ENCODE results near the gene MAVS.

The MAVS gene

DNA sequence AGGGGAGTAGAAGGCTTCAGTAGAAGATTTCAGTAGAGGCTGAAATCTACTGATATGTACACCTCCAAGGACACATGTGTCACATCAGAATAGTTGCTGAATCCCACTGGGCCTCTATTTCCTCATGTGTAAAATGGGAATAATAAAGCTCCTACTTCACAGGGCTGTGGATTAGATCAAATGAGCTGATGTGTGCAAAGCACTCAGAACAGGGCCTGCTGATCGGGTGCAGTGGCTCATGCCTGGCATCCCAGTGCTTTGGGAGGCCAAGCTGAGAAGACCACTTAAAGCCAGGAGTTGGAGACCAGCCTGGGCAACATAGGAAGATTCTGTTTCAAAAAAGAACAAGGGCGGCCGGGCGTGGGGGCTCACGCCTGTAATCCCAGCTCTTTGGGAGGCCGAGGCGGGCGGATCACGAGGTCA, 34.4 kb upstream of the MAVS start:
- Histone ChIP-seq H3K9me3 (ENCODE audit: insufficient read depth, low read length) (no peaks in the 10 kb centered on the region), H4K20me1 (ENCODE audit: insufficient read depth, low read length) (no peaks in the 10 kb centered on the region), H3K79me2 (ENCODE audit: low read length) (no peaks in the 10 kb centered on the region), H3K27ac (ENCODE audit: low read length) (no peak overlapping the region), H3K9ac (ENCODE audit: low read length) (no peak overlapping the region), H3K36me3 (replicated peaks; ENCODE audit: low read depth, low read length) (no peaks in the 10 kb centered on the region), H3K4me3 (ENCODE audit: low read length) (no peak overlapping the region), H3K4me2 (ENCODE audit: low read length) (no peak overlapping the region), H3K27me3 (ENCODE audit: low read depth, low read length) (peaks cover 9% of the 10 kb centered on the region; the same call in 1 of the 2 replicates), H2AFZ (ENCODE audit: low read depth, low read length) (no peak overlapping the region), H3K4me1 (ENCODE audit: low read length) (peaks cover 5% of the 10 kb centered on the region; the same call in 1 of the 2 replicates)
- TF ChIP-seq, protein P1, sequence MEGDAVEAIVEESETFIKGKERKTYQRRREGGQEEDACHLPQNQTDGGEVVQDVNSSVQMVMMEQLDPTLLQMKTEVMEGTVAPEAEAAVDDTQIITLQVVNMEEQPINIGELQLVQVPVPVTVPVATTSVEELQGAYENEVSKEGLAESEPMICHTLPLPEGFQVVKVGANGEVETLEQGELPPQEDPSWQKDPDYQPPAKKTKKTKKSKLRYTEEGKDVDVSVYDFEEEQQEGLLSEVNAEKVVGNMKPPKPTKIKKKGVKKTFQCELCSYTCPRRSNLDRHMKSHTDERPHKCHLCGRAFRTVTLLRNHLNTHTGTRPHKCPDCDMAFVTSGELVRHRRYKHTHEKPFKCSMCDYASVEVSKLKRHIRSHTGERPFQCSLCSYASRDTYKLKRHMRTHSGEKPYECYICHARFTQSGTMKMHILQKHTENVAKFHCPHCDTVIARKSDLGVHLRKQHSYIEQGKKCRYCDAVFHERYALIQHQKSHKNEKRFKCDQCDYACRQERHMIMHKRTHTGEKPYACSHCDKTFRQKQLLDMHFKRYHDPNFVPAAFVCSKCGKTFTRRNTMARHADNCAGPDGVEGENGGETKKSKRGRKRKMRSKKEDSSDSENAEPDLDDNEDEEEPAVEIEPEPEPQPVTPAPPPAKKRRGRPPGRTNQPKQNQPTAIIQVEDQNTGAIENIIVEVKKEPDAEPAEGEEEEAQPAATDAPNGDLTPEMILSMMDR (IDR thresholded peaks at IDR 0.05; ENCODE audit: low read depth, low read length), result no peak
- TF ChIP-seq EZH2phosphoT487 (IDR thresholded peaks at IDR 0.05; ENCODE audit: low read depth), result no peak

DNA sequence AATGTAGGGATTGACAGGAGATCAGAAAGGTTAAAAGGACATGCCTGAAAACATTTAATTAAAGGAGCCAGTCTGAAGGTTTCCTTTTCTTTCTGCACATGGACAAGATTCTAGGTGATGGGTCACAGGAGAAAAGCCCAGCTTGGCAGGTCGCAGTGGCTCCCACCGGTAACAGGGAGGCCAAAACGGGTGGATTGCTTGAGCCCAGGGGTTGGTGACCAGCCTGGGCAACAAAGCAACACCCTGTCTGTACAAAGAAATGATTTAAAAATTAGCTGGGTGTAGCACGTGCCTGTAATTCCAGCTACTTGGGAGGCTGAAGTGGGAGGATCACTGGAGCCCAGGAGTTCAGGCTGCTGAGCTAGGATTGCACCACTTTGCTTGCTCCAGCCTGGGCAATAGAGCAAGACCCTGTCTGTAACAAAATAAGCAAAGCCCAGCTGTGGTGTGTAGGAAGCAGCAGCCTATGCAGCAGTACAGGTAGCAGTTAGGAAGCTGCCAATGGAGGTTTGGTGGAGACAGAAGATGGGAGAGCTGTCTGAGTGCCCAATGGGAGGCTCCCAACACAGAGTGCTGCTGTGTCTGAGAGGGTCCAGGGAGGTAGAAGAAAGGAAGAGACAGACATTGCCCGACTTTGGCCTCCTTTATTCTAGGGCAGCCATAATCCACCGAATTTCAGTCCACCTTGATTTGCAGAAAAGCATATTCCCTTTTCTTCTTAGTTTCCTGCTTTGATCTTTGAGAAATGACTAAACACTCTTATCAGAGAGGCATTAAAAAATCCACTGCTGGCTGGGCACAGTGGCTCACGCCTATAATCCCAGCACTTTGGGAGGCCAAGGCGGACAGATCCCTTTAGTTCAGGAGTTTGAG, 33.4 kb upstream of the MAVS start:
- Histone ChIP-seq H3K9me3 (ENCODE audit: insufficient read depth, low read length) (no peaks in the 10 kb centered on the region), H3K79me2 (ENCODE audit: low read length) (no peaks in the 10 kb centered on the region), H3K9ac (ENCODE audit: low read length) (no peak overlapping the region), H3K27me3 (ENCODE audit: low read depth, low read length) (peaks cover 9% of the 10 kb centered on the region; the same call in 1 of the 2 replicates), H3K4me3 (ENCODE audit: low read length) (no peak overlapping the region), H3K27ac (ENCODE audit: low read length) (no peak overlapping the region), H3K36me3 (replicated peaks; ENCODE audit: low read depth, low read length) (no peaks in the 10 kb centered on the region), H2AFZ (ENCODE audit: low read depth, low read length) (no peak overlapping the region), H3K4me1 (ENCODE audit: low read length) (peaks cover 5% of the 10 kb centered on the region; the same call in 1 of the 2 replicates), H4K20me1 (ENCODE audit: insufficient read depth, low read length) (no peaks in the 10 kb centered on the region), H3K4me2 (ENCODE audit: low read length) (no peak overlapping the region)
- no peak for TF ChIP-seq EZH2phosphoT487 (IDR thresholded peaks at IDR 0.05; ENCODE audit: low read depth)
- TF ChIP-seq, protein P1 (IDR thresholded peaks at IDR 0.05; ENCODE audit: low read depth, low read length), result no peak

DNA sequence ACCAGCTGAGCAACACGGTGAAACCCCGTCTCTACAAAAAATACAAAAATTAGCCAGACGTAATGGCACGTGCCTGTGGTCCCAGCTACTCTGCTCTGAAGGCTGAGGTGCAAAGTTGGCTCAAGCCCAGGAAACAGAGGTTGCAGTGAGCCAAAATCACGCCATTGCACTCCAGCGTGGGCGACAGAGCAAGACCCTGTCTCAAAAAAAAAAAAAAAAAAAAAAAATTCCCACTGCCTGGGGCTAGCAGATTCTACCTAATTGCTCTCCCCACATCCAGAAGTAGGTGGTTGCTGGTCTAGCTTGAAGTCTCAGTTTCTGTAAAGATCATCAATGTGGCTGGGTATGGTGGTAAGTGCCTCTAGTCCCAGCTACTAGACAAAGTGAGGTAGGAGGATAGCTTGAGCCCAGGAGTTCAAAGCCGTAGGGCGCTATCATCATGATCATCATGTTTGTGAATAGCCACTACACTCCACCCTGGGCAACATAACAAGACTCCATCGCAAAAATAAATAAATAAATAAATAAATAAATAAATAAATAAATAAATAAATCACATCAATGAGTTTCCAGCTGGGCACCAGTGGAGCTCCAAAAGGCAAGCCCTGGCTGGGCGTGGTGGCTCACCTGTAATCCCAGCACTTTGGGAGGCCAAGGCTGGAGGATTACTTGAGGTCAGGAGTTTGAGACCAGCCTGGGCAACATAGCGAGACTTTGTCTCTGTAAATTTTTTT, 32.6 kb upstream of the MAVS start:
- Histone ChIP-seq H3K27ac (ENCODE audit: low read length) (no peak overlapping the region), H3K4me3 (ENCODE audit: low read length) (no peak overlapping the region), H3K4me1 (ENCODE audit: low read length) (peaks cover 5% of the 10 kb centered on the region; the same call in 1 of the 2 replicates), H4K20me1 (ENCODE audit: insufficient read depth, low read length) (no peaks in the 10 kb centered on the region), H3K9ac (ENCODE audit: low read length) (no peak overlapping the region), H3K4me2 (ENCODE audit: low read length) (no peak overlapping the region), H2AFZ (ENCODE audit: low read depth, low read length) (no peak overlapping the region), H3K36me3 (replicated peaks; ENCODE audit: low read depth, low read length) (no peaks in the 10 kb centered on the region), H3K27me3 (ENCODE audit: low read depth, low read length) (peaks cover 9% of the 10 kb centered on the region; the same call in 1 of the 2 replicates), H3K9me3 (ENCODE audit: insufficient read depth, low read length) (no peaks in the 10 kb centered on the region), H3K79me2 (ENCODE audit: low read length) (no peaks in the 10 kb centered on the region)
- TF ChIP-seq, protein P1 (IDR thresholded peaks at IDR 0.05; ENCODE audit: low read depth, low read length), result no peak
- no peak for TF ChIP-seq EZH2phosphoT487 (IDR thresholded peaks at IDR 0.05; ENCODE audit: low read depth)

DNA sequence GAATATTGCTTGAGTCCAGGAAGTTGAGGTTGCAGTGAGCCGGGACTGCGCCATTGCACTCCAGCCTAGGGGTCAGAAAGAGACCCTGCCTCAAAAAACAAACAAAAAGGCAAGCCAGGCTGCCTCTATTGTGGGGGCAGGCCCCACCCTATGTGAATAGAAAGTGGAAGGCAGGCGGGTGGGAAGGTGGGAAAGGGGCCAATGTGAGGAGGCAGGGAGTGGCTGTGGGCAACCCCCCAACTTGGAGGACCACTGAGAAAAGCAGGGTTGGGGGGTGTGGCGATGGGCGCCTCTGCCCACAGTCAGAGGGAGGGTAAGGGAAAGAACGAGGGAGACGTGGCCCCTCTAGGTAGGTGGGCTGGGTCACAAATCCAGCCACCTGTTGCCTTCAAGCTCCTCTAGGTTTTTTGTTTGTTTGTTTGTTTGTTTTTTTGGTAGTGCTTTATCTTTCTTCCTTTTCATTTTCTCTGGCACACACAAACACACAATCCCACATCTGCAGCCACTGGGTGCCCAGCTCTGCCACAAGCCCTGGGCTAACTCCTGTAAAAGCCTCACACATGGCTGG, 31.6 kb upstream of the MAVS start:
- Histone ChIP-seq H3K4me3 (ENCODE audit: low read length) (no peak overlapping the region), H2AFZ (ENCODE audit: low read depth, low read length) (no peak overlapping the region), H3K9ac (ENCODE audit: low read length) (no peak overlapping the region), H3K4me2 (ENCODE audit: low read length) (no peak overlapping the region), H3K9me3 (ENCODE audit: insufficient read depth, low read length) (no peaks in the 10 kb centered on the region), H3K27ac (ENCODE audit: low read length) (no peak overlapping the region), H3K79me2 (ENCODE audit: low read length) (no peaks in the 10 kb centered on the region), H3K27me3 (ENCODE audit: low read depth, low read length) (peaks cover 9% of the 10 kb centered on the region; the same call in 1 of the 2 replicates), H3K36me3 (replicated peaks; ENCODE audit: low read depth, low read length) (no peaks in the 10 kb centered on the region), H4K20me1 (ENCODE audit: insufficient read depth, low read length) (no peaks in the 10 kb centered on the region), H3K4me1 (ENCODE audit: low read length) (peaks cover 10% of the 10 kb centered on the region)
- TF ChIP-seq, protein P1 (IDR thresholded peaks at IDR 0.05; ENCODE audit: low read depth, low read length), result no peak
- TF ChIP-seq EZH2phosphoT487 (IDR thresholded peaks at IDR 0.05; ENCODE audit: low read depth), result no peak

Measured in OCI-LY3 (cell line).